ENCODE results near the gene PSME3. TPM values are rescaled to one million over a fixed set of nuclear protein-coding genes. Genes with fewer than 3 reads are reported as not detected.
"Not testable (repeated sequence)": the region's sequence is repeated elsewhere in the genome, so short reads cannot be mapped to it uniquely, and the experiment has no call there.

Gene PSME3
- polyA plus RNA-seq, 3 donors = 109 to 116 (median 114) TPM

DNA sequence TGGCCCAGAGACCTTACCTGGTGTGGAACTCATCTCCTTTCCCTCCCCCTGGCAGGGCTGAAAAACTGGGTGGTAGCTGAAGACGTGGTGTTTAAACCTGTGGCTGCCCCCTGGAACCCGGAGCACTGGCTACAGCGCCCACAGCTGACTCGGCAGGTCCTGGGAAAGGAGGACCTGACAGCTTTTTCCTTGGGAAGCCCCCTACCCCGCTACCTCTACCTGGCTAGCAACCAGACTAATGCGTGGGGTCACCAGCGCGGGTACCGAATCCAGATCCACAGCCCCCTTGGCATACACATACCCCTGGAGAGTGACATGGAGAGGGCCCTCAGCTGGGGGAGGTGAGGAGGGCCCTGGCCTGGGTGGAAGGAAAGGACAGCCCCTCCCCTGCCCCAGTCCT lies 15.8 kb downstream of the PSME3 start:
- DNase-seq (ENCODE audit: low read depth in 3 of 3, low spot score in 2 of 3) = no peak

DNA sequence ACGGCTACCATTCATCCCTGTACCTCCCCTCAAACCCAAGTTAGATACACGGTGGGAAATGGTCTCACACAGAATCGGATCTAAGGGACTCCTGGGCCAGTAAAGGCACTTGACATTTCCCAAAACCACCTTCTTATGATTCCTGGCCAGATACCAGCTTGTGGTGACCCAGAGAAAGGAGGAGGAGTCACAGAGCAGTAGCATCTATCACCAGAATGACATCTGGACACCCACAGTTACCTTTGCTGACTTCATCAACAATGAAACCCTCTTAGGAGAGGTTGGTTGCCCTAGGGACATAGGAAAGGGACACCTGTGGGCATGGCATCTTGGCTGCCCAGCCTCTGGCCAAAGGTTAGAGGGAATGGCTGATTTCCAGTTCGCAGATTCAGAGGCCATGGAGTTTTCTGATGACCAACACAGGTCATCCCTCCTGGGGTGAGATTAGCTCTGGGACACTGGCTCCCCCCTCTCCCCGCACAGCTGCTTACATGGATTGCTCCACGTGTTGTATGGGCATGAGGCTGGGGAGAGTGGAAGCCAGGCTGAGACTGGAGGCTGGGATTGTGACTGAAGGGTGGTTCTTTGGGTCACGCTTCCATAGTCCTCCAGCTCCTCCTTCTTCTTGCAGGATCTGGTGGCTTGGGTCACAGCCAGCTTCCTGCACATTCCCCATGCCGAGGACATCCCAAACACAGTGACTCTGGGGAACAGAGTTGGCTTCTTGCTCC lies 16.4 kb downstream of the PSME3 start:
- no peak for DNase-seq (ENCODE audit: low read depth in 3 of 3, low spot score in 2 of 3)

DNA sequence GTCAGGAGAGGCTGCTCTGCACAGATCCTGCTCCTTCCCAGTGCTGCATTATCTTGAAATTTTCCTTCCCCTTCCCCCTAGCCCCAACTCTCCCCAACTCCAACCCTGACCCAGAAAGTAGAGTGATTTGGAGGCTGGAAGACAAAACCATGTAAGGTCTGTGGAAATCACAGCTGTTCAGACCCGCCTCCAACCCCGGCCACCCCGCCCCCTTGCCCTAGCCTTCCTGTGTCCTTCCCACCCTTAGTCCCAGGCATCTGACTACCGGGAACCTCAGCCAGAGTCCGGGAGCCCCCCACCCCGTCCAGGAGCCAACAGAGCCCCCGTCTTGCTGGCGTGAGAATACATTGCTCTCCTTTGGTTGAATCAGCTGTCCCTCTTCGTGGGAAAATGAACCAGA lies 17.8 kb downstream of the PSME3 start, which contains the start of gene AOC3:
Gene AOC3, plus strand, starts transcription at position 246 of the 400 bp plus-strand sequence. Its CDS starts 145 bp downstream, at position 391.
- DNase-seq (ENCODE audit: low read depth in 3 of 3, low spot score in 2 of 3) = no peak

DNA sequence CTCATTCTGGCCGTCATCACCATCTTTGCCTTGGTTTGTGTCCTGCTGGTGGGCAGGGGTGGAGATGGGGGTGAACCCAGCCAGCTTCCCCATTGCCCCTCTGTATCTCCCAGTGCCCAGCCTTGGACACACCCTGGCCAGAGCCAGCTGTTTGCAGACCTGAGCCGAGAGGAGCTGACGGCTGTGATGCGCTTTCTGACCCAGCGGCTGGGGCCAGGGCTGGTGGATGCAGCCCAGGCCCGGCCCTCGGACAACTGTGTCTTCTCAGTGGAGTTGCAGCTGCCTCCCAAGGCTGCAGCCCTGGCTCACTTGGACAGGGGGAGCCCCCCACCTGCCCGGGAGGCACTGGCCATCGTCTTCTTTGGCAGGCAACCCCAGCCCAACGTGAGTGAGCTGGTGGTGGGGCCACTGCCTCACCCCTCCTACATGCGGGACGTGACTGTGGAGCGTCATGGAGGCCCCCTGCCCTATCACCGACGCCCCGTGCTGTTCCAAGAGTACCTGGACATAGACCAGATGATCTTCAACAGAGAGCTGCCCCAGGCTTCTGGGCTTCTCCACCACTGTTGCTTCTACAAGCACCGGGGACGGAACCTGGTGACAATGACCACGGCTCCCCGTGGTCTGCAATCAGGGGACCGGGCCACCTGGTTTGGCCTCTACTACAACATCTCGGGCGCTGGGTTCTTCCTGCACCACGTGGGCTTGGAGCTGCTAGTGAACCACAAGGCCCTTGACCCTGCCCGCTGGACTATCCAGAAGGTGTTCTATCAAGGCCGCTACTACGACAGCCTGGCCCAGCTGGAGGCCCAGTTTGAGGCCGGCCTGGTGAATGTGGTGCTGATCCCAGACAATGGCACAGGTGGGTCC lies 18.4 kb downstream of the PSME3 start:
- not testable (repeated sequence) for DNase-seq (ENCODE audit: low read depth in 3 of 3, low spot score in 2 of 3)

DNA sequence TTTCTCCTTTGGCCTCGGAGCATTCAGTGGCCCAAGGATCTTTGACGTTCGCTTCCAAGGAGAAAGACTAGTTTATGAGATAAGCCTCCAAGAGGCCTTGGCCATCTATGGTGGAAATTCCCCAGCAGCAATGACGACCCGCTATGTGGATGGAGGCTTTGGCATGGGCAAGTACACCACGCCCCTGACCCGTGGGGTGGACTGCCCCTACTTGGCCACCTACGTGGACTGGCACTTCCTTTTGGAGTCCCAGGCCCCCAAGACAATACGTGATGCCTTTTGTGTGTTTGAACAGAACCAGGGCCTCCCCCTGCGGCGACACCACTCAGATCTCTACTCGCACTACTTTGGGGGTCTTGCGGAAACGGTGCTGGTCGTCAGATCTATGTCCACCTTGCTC lies 19.2 kb downstream of the PSME3 start:
- DNase-seq (ENCODE audit: low read depth in 3 of 3, low spot score in 2 of 3) = no peak

DNA sequence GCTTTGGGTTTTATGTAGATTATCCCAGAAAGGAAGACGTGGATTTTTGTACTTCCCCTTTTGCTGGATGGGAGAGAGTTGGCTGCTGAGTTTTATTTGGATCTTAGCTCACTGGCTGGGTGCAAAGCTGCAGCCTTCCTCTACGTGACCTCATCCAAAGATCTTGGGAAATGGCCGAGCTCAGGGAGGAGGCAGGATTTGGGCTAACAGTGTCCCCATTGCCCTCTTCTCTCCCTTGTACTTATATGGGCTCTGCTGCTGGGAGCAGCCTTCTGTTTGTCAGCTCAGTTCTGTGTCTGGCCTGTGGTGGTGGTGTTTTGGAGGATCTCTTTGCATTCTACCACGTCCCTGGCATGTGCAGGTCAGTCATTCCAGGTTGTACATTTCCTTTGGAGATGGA lies 19.8 kb downstream of the PSME3 start:
- DNase-seq (ENCODE audit: low read depth in 3 of 3, low spot score in 2 of 3) = no peak

DNA sequence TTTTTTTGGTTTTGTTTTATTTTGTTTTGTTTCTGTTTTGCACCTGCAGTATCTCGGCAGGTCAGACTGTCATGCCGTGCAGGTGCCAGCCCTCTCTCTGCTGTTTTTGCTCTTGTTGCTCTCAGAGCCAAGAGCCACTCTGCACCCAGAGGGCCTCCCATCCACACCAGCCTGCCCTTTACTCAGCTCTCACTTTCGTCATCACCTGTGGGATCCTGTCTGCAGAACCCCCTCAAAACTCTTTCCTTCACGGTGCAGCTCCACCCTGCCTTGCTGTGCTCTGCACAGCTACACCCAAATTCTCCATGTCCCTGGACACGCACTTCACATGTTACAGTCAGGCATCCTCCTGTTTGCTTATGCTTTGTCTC lies 20.4 kb downstream of the PSME3 start:
- no peak for DNase-seq (ENCODE audit: low read depth in 3 of 3, low spot score in 2 of 3)

DNA sequence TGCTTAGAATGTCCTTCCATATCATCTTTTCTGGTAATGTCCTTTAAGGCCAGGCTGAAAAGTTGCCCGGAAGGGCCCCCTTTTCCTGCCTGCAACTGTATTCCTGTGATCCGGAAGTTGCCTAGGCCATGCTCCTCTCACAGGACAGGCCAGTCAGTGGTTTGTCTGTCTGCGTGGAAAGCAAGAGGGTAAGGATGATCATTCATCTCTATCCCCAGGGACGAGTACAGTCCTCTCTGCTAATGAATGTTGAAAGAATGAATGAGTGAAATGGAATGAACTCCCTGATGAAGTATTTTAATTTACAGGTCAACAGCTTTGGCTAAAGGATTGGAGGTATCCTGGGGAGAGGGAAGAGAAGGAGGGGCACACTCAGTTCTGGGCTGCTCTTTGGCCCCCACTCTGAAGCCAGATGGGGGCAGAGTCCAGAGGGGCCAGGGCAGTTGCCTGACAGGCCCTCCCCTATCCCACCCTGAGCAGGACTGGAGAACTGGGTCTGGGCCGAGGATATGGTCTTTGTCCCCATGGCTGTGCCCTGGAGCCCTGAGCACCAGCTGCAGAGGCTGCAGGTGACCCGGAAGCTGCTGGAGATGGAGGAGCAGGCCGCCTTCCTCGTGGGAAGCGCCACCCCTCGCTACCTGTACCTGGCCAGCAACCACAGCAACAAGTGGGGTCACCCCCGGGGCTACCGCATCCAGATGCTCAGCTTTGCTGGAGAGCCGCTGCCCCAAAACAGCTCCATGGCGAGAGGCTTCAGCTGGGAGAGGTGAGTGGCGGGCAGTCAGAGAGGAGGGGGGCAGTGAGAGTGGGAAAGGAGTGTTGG lies 21.0 kb downstream of the PSME3 start:
- DNase-seq (ENCODE audit: low read depth in 3 of 3, low spot score in 2 of 3) = no peak

DNA sequence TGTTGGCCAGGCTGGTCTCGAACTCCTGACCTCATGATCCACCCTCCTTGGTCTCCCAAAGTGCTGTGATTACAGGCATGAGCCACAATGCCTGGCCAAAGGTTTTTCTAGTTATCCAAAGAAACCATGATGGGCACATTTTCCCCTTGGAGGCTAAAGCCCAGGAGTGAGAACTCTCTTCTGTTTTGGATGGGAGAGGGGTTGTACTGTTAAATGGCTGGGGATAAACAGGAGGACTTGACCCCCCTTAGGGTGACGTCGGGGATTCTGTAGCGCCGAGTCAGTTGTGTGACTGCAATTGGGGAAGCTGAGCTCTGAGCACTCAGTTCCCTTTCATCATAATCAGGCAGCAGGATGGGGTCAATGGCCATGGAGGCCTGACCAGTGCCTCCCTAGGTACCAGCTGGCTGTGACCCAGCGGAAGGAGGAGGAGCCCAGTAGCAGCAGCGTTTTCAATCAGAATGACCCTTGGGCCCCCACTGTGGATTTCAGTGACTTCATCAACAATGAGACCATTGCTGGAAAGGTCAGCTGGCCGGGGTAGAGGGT lies 21.9 kb downstream of the PSME3 start:
- no peak for DNase-seq (ENCODE audit: low read depth in 3 of 3, low spot score in 2 of 3)

DNA sequence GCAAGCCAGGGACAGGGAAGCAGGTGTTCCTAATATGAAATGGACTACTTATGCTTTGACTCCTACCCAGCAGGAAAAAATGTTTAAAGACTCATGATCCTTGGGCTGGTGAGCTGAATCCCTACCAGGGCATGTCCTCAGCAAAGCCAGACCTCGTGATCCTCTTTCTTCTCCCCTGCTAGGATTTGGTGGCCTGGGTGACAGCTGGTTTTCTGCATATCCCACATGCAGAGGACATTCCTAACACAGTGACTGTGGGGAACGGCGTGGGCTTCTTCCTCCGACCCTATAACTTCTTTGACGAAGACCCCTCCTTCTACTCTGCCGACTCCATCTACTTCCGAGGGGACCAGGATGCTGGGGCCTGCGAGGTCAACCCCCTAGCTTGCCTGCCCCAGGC lies 22.9 kb downstream of the PSME3 start:
- DNase-seq (ENCODE audit: low read depth in 3 of 3, low spot score in 2 of 3) = not testable (repeated sequence)

DNA sequence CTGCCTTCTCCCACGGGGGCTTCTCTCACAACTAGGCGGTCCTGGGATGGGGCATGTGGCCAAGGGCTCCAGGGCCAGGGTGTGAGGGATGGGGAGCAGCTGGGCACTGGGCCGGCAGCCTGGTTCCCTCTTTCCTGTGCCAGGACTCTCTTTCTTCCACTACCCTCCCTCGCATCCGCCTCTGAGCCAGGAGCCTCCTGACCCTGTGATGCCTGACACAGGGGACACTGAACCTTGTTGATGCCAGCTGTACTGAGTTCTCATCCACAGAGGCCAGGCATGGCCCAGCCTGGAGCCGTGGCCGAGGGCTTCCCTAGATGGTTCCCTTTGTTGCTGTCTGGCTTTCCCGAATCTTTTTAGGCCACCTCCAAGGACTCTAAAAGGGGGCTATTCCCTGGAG lies 23.3 kb downstream of the PSME3 start:
- not testable (repeated sequence) for DNase-seq (ENCODE audit: low read depth in 3 of 3, low spot score in 2 of 3)

DNA sequence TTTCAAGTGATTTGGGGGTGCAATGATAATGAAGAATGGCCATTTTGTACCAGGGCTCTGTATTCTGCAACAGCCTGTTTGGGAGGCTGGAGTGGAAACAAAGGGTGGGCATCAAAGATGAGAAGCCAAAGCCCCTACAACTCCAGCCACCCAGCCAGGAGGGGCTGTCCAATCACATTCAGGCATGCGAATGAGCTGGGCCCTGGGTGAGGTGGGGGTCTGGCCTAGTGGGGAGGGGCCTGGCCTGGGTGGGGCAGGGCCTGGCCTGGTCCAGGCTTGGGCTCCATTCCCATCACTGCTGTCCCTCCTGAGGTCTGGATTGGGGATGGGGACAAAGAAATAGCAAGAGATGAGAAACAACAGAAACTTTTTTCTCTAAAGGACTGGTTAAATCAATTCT lies 24.2 kb downstream of the PSME3 start:
- no peak for DNase-seq (ENCODE audit: low read depth in 3 of 3, low spot score in 2 of 3)

DNA sequence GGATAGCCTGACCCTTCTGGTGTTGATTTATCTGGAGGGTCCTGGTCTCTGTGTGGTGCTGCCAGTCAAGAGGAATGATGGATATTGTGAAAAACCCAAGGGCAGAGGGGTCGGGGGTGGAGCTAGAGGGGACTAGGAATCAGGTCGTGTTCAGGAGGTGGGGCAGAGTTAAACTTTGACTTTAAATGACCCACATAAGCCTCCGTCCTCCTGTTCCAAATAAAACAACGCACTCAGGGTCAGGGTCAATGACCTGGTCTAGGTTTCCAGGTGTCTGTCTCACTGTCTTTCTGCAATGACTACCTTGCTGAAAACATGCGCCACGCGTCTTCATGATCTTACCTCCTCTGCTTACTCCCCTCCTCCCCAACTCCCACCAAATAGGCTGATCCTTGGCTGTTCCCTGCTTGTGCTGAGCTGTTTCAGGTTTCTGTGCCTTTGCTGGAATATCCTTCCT lies 32.5 kb downstream of the PSME3 start:
- DNase-seq (ENCODE audit: low read depth in 3 of 3, low spot score in 2 of 3) = no peak

DNA sequence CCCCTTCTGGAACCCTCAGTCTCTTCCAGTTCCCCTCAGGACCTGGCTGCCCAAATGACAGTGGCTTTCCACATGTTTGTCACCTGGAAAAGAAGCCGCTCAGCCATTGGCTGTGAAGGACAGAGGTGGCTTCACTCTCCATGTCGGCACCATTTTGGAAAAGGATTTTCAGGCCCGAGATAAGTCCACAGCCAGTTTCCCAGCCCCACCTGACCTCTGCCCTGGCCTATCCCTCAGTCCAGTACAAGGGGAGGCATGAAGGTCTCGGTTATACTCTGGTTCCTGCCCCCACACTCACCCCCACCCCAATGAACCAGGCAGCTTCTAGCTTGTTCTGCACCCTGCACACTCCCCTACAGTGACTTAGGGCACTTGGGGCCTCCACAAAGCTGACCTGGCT lies 33.0 kb downstream of the PSME3 start:
- no peak for DNase-seq (ENCODE audit: low read depth in 3 of 3, low spot score in 2 of 3)

DNA sequence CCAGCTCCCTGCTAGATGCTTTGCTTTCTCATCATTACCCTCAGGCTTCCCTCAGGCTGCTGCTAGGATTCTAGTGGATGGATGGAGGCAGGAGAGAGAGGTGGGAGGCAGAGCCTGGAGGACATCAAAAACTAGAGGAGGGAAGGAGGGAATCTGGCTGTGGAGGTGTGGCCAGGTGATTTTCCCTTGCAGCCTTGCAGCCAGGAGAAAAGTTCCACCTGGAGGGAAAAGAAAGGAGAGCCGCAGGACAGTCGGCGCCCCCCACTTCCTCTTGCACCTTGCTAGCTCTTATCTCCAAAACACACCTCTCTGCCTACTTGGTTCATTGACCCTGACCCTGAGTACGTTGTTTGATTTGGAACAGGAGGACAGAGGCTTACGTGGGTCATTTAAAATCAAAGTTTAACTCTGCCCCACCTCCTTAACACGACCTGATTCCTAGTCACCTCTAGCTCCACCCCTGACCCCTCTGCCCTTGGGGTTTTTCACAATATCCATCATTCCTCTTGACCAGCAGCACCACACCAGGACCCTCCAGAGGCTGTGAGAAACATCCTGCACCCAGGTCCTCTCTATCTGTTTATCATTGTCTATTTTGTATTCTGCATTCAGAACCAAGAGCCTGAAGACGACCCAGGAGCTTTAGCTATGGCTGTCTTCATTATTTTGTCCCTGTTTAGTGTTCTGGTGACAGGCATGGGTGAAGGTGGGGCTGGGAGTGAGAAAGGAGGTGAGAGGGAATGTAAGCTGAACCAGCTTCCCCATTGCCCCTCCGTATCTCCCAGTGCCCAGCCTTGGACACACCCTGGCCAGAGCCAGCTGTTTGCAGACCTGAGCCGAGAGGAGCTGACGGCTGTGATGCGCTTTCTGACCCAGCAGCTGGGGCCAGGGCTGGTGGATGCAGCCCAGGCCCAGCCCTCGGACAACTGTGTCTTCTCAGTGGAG lies 33.7 kb downstream of the PSME3 start:
- no peak for DNase-seq (ENCODE audit: low read depth in 3 of 3, low spot score in 2 of 3)

DNA sequence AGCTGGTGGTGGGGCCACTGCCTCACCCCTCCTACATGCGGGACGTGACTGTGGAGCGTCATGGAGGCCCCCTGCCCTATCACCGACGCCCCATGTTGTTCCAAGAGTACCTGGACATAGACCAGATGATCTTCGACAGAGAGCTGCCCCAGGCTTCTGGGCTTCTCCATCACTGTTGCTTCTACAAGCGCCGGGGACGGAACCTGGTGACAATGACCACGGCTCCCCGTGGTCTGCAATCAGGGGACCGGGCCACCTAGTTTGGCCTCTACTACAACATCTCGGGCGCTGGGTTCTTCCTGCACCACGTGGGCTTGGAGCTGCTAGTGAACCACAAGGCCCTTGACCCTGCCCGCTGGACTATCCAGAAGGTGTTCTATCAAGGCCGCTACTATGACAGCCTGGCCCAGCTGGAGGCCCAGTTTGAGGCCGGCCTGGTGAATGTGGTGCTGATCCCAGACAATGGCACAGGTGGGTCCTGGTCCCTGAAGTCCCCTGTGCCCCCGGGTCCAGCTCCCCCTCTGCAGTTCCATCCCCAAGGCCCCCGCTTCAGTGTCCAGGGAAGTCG lies 34.6 kb downstream of the PSME3 start:
- DNase-seq (ENCODE audit: low read depth in 3 of 3, low spot score in 2 of 3) = not testable (repeated sequence)

DNA sequence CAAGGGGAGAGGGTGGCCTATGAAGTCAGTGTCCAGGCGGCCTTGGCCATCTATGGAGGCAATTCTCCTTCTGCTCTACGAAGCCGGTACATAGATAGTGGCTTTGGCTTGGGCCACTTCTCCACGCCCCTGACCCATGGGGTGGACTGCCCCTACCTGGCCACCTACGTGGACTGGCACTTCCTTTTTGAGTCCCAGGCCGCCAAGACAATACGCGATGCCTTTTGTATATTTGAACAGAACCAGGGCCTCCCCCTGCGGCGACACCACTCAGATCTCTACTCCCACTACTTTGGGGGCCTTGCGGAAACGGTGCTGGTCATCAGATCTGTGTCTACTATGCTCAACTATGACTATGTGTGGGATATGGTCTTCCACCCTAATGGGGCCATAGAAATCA lies 35.1 kb downstream of the PSME3 start:
- no peak for DNase-seq (ENCODE audit: low read depth in 3 of 3, low spot score in 2 of 3)

DNA sequence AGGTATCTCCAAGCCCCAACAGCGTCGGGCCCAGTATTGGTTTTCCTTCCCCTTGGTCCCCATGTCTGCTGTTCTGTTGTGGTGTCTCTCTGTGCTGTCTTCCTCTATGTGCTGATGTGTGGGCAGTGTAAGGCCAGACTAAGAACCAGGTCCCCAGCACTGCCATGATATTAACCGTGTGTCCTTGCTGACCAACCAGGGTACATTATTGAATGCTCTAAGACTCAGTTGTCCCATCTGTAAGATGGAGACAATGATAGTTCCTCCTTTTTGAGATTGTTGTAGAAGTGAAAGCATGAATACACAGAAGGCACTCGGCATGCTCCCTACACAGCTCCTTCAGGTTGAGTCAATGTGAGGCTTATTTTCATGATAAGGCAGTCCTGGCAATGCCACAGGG lies 38.5 kb downstream of the PSME3 start:
- DNase-seq (ENCODE audit: low read depth in 3 of 3, low spot score in 2 of 3) = no peak

DNA sequence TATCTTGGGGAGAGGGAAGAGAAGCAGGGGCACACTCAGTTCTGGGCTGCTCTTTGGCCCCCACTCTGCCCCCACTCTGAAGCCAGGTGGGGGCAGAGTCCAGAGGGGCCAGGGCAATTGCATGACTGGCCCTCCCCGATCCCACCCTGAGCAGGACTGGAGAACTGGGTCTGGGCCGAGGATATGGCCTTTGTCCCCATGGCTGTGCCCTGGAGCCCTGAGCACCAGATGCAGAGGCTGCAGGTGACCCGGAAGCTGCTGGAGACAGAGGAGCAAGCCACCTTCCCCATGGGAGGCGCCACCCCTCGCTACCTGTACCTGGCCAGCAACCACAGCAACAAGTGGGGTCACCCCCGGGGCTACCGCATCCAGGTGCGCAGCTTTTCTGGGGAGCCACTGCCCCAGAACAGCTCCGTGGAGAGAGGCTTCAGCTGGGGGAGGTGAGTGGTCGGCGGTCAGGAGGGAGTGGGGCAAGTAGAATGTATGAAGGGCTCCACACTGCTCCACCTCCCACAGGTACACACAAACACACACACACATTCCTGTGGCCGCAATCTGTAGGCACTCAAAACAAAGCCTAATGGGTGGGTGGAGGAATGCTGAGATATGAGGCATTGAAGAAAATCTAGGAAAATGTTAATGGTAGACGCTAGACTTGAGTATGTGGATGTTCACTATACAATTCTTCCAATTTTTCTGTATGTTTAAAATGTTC lies 39.2 kb downstream of the PSME3 start:
- no peak for DNase-seq (ENCODE audit: low read depth in 3 of 3, low spot score in 2 of 3)
